MCF 10A (cell line): ENCODE results near the gene FAM120C. TPM values are rescaled to one million over a fixed set of nuclear protein-coding genes. Genes with fewer than 3 reads are reported as not detected.
A peak's percentile ranks its signal among the peaks of the same experiment; 100 is the strongest.

Source experiments
- BruUV-seq: library from RNA; stranded (reverse); fragments of 400-500 nt; replicated peaks from 2 replicates; lab custom pipeline; 2021; lab: Mats Ljungman, UMichigan
- CTCF ChIA-PET: fragments of 300-600 bp; sonication (Branson Sonifier 250); formaldehyde crosslinking; extraction: SDS; loops from one replicate; lab custom pipeline; 2021; ENCODE audit warnings: antibody characterized with exemption, inconsistent platforms; lab: Yijun Ruan, JAX
- POLR2A ChIA-PET: fragments of 300-600, 350-650 bp; sonication (Branson Sonifier 250); formaldehyde crosslinking; extraction: SDS; loops from one replicate; lab custom pipeline; 2020; ENCODE audit warnings: antibody characterized with exemption, inconsistent platforms; lab: Yijun Ruan, JAX
- DNase-seq: peaks from one replicate; pipeline ENCODE4 v3.0.0-alpha.2; 2018; ENCODE audit not compliant: unreplicated experiment
- H3K27ac Mint-ChIP-seq: one replicate; pipeline ENCODE4 v1.8.0; 2022; ENCODE audit warnings: mild to moderate bottlenecking, low read depth, mixed read lengths; ENCODE audit not compliant: unreplicated experiment
- H3K27me3 Mint-ChIP-seq: one replicate; pipeline ENCODE4 v1.8.0; 2022; ENCODE audit warnings: mixed read lengths; ENCODE audit not compliant: insufficient read depth, unreplicated experiment
- H3K36me3 Mint-ChIP-seq: one replicate; pipeline ENCODE4 v1.8.0; 2022; ENCODE audit warnings: mild to moderate bottlenecking, moderate library complexity, mixed read lengths; ENCODE audit not compliant: insufficient read depth, unreplicated experiment
- H3K4me1 Mint-ChIP-seq: one replicate; pipeline ENCODE4 v1.8.0; 2022; ENCODE audit warnings: mixed read lengths; ENCODE audit not compliant: insufficient read depth, unreplicated experiment
- H3K4me3 Mint-ChIP-seq: one replicate; pipeline ENCODE4 v1.8.0; 2022; ENCODE audit warnings: mild to moderate bottlenecking, moderate library complexity, mixed read lengths; ENCODE audit not compliant: unreplicated experiment
- H3K9me3 Mint-ChIP-seq: one replicate; pipeline ENCODE4 v1.8.0; 2022; ENCODE audit warnings: mixed read lengths; ENCODE audit not compliant: unreplicated experiment
- CTCF ChIP-seq: fragments of 200-600 bp; IDR thresholded peaks from one replicate; pipeline ENCODE4 v1.8.0; 2022; ENCODE audit warnings: antibody characterized with exemption, mild to moderate bottlenecking; ENCODE audit not compliant: unreplicated experiment
- intact Hi-C: fragments of 100-400 bp; cut with micrococcal nuclease; formaldehyde crosslinking; loops from 2 replicates; pipeline ENCODE4 v1.14.1; 2022
- total RNA-seq: library from RNA; stranded (reverse); gene quantifications from 2 replicates; pipeline ENCODE4 v1.2.3, GENCODE V29; 2022

FAM120C gene
- total RNA-seq, 1 experiment from 2014 or later, result 11.3 TPM

- Mint-ChIP-seq H3K9me3 (no peaks in the 10 kb centered on the region), H3K27ac (no peak overlapping the region), H3K27me3 (peaks cover 47% of the 10 kb centered on the region), H3K4me1 (no peaks in the 10 kb centered on the region), H3K36me3 (no peaks in the 10 kb centered on the region), H3K4me3 (no peak overlapping the region)
- no TSS peak for BruUV-seq
- no peak for TF ChIP-seq CTCF
- CTCF ChIA-PET, result no interaction called here
- no peak for DNase-seq
- intact Hi-C loops, result no loop called here
- POLR2A ChIA-PET, result no interaction called here
Observed at GRCh38 chrX:54193085-54193821, 10.2 kb upstream of the FAM120C start.

- no peaks in the 10 kb centered on the region for H3K36me3 Mint-ChIP-seq
- H3K27me3 Mint-ChIP-seq, result peaks cover 47% of the 10 kb centered on the region
- no TSS peak for BruUV-seq
- H3K9me3 Mint-ChIP-seq, result no peaks in the 10 kb centered on the region
- ChIA-PET CTCF (interaction anchor here (0.6 kb wide), 1 partner anchor 463 kb away, joined by 3 read pairs; no protein-coding TSS in a partner anchor), POLR2A (interaction anchor here (9.2 kb wide), 1 partner anchor 141 kb away, joined by 96 read pairs; the partner anchor contains the start of gene PHF8)
- H3K4me1 Mint-ChIP-seq, result peaks cover 14% of the 10 kb centered on the region
- DNase-seq, result no peak
- intact Hi-C loops, result no loop called here
- no peak overlapping the region for H3K27ac Mint-ChIP-seq
- TF ChIP-seq CTCF, result no peak
- H3K4me3 Mint-ChIP-seq, result no peak overlapping the region
Observed at GRCh38 chrX:54184474-54184873, 1.4 kb upstream of the FAM120C start.

- BruUV-seq, result no TSS peak
- Mint-ChIP-seq H3K27me3 (peaks cover 59% of the 10 kb centered on the region), H3K9me3 (no peaks in the 10 kb centered on the region), H3K4me3 (peak overlapping the region; percentile 71), H3K36me3 (no peaks in the 10 kb centered on the region), H3K27ac (peak overlapping the region; percentile 10), H3K4me1 (peaks cover 22% of the 10 kb centered on the region)
- no peak for TF ChIP-seq CTCF
- CTCF ChIA-PET, result no interaction called here
- intact Hi-C loops, result no loop called here
- POLR2A ChIA-PET, result interaction anchor here (0.6 to 9.2 kb wide), 8 partner anchors 11 to 925 kb away, joined by 3 to 96 read pairs (median 3); partner anchors contain the start of gene PHF8
- peak; percentile 46 for DNase-seq
Observed at GRCh38 chrX:54182194-54182863, 725 bp downstream of the FAM120C start.

GRCh38 chrX:54181202-54181953, 1.7 kb downstream of the FAM120C start:
- Mint-ChIP-seq H3K27ac (peak overlapping the region; percentile 10), H3K4me3 (peak overlapping the region; percentile 71), H3K4me1 (peaks cover 31% of the 10 kb centered on the region), H3K27me3 (peaks cover 64% of the 10 kb centered on the region), H3K9me3 (no peaks in the 10 kb centered on the region), H3K36me3 (no peaks in the 10 kb centered on the region)
- POLR2A ChIA-PET, result interaction anchor here (0.6 to 9.2 kb wide), 11 partner anchors 9 to 627 kb away, joined by 3 to 96 read pairs (median 3); partner anchors contain the start of genes GNL3L and PHF8
- DNase-seq, result peak; percentile 57
- TF ChIP-seq CTCF, result no peak
- BruUV-seq, result no TSS peak
- CTCF ChIA-PET, result no interaction called here
- intact Hi-C loops, result no loop called here
